BE2C (cell line): ENCODE results near the gene CTSE.

Source experiments
- DNase-seq: peaks from one replicate; pipeline ENCODE4 v3.0.0-alpha.2; 2020
- H3K27me3 ChIP-seq: fragments of 250-450 bp; sonication (Bioruptor Pico); 2 replicates; pipeline ENCODE4 v1.5.1; 2020; ENCODE audit warnings: mild to moderate bottlenecking
- H3K36me3 ChIP-seq: fragments of 250-450 bp; sonication (Bioruptor Pico); 2 replicates; pipeline ENCODE4 v1.5.1; 2020; ENCODE audit warnings: mild to moderate bottlenecking
- H3K4me1 ChIP-seq: fragments of 250-450 bp; sonication (Bioruptor Pico); 2 replicates; pipeline ENCODE4 v1.5.1; 2020
- H3K4me3 ChIP-seq: 2 replicates; pipeline ENCODE4 v1.5.1; 2011; ENCODE audit warnings: low read depth, low read length
- H3K9me3 ChIP-seq: fragments of 250-450 bp; sonication (Bioruptor Pico); 2 replicates; pipeline ENCODE4 v1.5.1; 2020
- CTCF ChIP-seq: IDR thresholded peaks from 2 replicates; pipeline ENCODE4 v1.5.1; 2012; ENCODE audit warnings: mild to moderate bottlenecking, low read depth, low read length

Gene CTSE

GRCh38 chr1:206010060-206010459 lies 13.6 kb downstream of the CTSE start:
- no peak for DNase-seq
- H3K4me3 ChIP-seq, result no peak overlapping the region
- no peaks in the 10 kb centered on the region for H3K27me3 ChIP-seq
- no peak for TF ChIP-seq CTCF
- no peaks in the 10 kb centered on the region for H3K36me3 ChIP-seq
- no peaks in the 10 kb centered on the region for H3K4me1 ChIP-seq
- no peaks in the 10 kb centered on the region for H3K9me3 ChIP-seq

- Histone ChIP-seq H3K36me3 (no peaks in the 10 kb centered on the region), H3K9me3 (no peaks in the 10 kb centered on the region), H3K4me3 (no peak overlapping the region), H3K27me3 (no peaks in the 10 kb centered on the region), H3K4me1 (no peaks in the 10 kb centered on the region)
- DNase-seq, result no peak
- TF ChIP-seq CTCF, result no peak
Measured at GRCh38 chr1:206006946-206007345, 16.7 kb downstream of the CTSE start.

GRCh38 chr1:206005778-206006180 lies 17.9 kb downstream of the CTSE start:
- no peak for TF ChIP-seq CTCF
- no peak for DNase-seq
- Histone ChIP-seq H3K4me1 (no peaks in the 10 kb centered on the region), H3K27me3 (no peaks in the 10 kb centered on the region), H3K36me3 (no peaks in the 10 kb centered on the region), H3K4me3 (no peak overlapping the region), H3K9me3 (no peaks in the 10 kb centered on the region)

GRCh38 chr1:206005234-206005633 lies 18.5 kb downstream of the CTSE start:
- Histone ChIP-seq H3K4me3 (no peak overlapping the region), H3K4me1 (no peaks in the 10 kb centered on the region), H3K36me3 (no peaks in the 10 kb centered on the region), H3K9me3 (no peaks in the 10 kb centered on the region), H3K27me3 (no peaks in the 10 kb centered on the region)
- TF ChIP-seq CTCF, result no peak
- DNase-seq, result no peak

GRCh38 chr1:206004826-206005225 lies 18.9 kb downstream of the CTSE start:
- Histone ChIP-seq H3K4me3 (no peak overlapping the region), H3K36me3 (no peaks in the 10 kb centered on the region), H3K27me3 (no peaks in the 10 kb centered on the region), H3K9me3 (no peaks in the 10 kb centered on the region), H3K4me1 (no peaks in the 10 kb centered on the region)
- DNase-seq, result no peak
- no peak for TF ChIP-seq CTCF

GRCh38 chr1:206003854-206004800 lies 19.6 kb downstream of the CTSE start:
- no peak for DNase-seq
- no peaks in the 10 kb centered on the region for H3K36me3 ChIP-seq
- H3K4me3 ChIP-seq, result no peak overlapping the region
- no peaks in the 10 kb centered on the region for H3K27me3 ChIP-seq
- TF ChIP-seq CTCF, result no peak
- H3K4me1 ChIP-seq, result no peaks in the 10 kb centered on the region
- H3K9me3 ChIP-seq, result no peaks in the 10 kb centered on the region
